ENCODE results near the gene TRIM22.

The TRIM22 gene

DNA sequence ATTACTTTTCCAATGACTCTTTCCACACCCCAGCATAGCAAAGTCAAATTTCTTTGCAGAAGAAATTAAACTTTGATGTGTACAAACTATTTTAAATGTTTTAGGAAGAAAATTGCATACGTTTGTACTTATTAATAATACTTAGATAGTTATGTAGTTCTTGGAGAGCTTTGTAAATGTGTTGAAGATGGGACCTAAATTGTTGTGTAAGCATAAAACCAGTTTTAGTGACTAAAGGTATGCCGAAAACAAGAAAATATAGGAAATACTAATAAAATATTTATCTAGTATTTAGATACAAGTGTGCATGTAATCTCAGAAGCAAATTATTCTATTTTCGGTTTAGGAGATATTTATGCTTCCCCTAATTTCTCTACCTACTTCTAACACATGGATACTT is 60.2 kb downstream of the TRIM22 start:
- no peak for DNase-seq

- no peak for DNase-seq
These were observed 64.4 kb downstream of the TRIM22 start, which contains the start of gene OR52N4 for GRCh38 chr11:5753943-5754342. Gene OR52N4, plus strand, starts transcription at chr11:5754243. Its CDS starts 498 bp downstream, at chr11:5754741.

Measured in AML-193 (cell line).